ENCODE data around the gene MCF2. TPM values are rescaled to one million over a fixed set of nuclear protein-coding genes. Genes with fewer than 3 reads are reported as not detected.

Gene MCF2, protein sequence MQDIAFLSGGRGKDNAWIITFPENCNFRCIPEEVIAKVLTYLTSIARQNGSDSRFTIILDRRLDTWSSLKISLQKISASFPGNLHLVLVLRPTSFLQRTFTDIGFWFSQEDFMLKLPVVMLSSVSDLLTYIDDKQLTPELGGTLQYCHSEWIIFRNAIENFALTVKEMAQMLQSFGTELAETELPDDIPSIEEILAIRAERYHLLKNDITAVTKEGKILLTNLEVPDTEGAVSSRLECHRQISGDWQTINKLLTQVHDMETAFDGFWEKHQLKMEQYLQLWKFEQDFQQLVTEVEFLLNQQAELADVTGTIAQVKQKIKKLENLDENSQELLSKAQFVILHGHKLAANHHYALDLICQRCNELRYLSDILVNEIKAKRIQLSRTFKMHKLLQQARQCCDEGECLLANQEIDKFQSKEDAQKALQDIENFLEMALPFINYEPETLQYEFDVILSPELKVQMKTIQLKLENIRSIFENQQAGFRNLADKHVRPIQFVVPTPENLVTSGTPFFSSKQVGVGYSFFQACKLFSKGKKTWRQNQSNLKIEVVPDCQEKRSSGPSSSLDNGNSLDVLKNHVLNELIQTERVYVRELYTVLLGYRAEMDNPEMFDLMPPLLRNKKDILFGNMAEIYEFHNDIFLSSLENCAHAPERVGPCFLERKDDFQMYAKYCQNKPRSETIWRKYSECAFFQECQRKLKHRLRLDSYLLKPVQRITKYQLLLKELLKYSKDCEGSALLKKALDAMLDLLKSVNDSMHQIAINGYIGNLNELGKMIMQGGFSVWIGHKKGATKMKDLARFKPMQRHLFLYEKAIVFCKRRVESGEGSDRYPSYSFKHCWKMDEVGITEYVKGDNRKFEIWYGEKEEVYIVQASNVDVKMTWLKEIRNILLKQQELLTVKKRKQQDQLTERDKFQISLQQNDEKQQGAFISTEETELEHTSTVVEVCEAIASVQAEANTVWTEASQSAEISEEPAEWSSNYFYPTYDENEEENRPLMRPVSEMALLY
- polyA plus RNA-seq (2012; ENCODE audit: missing spikeins), result 0.38 TPM

DNA sequence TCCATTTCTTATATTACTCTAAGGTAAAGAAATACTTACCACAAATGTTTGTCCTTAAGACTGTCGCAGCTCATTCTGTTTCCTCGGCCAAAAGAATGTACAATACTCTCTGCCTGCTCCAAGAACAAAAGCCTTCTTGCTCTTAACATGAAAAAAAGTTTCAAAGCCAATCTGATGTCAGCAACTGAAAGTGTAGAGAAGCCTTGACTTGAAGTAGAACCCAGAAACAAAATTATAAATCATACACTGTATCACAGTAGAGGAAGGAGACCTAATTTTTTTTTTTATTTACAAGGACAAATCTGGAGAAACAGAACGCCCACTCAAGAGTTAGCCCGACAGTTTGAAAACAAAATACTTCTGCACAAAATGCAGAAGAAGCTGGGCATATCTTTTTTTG is at the start of gene MCF2:
MCF2 (minus strand) TSS at position 101 of the 400 bp plus-strand sequence. CDS start 56,423 bp downstream, outside the sequence.
- DNase-seq (ENCODE audit: insufficient read length) (no peak), FAIRE-seq (no peak)
- no peak for TF ChIP-seq POLR2A (IDR thresholded peaks at IDR 0.05; ENCODE audit: low read depth, low read length)
- TF ChIP-seq TAF1 (IDR thresholded peaks at IDR 0.05; ENCODE audit: borderline replicate concordance, low read depth, low read length), result no peak
- TF ChIP-seq POLR2AphosphoS5 (IDR thresholded peaks at IDR 0.05; ENCODE audit: low read depth, low read length), result no peak

DNA sequence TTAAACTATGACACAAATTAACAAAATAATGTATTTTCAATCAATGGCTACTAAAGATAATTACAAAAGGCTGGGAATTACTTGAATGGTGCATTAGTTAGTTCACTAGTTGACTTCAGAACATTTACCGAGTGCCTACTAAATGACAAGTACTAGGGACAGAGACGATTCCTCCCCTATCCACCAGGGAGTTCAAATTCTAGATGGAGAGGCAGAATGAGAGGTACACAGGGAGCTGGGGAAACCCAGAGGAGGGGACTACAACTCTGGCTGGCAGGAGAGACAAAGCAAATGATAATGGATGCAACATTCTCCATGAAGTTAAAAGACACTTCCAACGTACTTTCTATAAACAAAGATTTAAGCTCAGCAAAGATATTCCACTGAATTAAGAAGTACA is 43.1 kb upstream of the MCF2 start:
- FAIRE-seq, result no peak
- no peak for DNase-seq (ENCODE audit: insufficient read length)
- no peak for TF ChIP-seq TAF1 (IDR thresholded peaks at IDR 0.05; ENCODE audit: borderline replicate concordance, low read depth, low read length)
- TF ChIP-seq POLR2A (IDR thresholded peaks at IDR 0.05; ENCODE audit: low read depth, low read length), result no peak
- TF ChIP-seq POLR2AphosphoS5 (IDR thresholded peaks at IDR 0.05; ENCODE audit: low read depth, low read length), result no peak

DNA sequence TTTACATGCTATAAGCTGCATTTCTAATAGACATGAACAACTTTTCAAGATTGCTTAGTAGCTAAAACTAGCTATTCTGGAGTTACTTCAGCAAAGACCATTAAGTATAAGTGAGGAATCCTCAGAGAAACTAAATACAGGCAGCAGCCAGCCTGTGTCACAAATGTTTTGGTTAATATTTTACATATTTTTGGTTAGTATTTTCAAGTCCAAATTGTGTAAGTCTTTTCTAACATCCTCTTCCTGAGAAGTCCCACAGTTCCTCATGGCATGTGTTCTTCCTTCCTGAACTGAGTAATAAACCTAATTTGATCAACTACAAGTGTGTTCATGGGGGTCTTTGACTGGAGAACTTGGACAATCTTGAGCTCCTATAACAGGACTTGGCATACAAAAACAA is 42.4 kb upstream of the MCF2 start:
- no peak for DNase-seq (ENCODE audit: insufficient read length)
- TF ChIP-seq POLR2A (IDR thresholded peaks at IDR 0.05; ENCODE audit: low read depth, low read length) (no peak), TAF1 (IDR thresholded peaks at IDR 0.05; ENCODE audit: borderline replicate concordance, low read depth, low read length) (no peak), POLR2AphosphoS5 (IDR thresholded peaks at IDR 0.05; ENCODE audit: low read depth, low read length) (no peak)
- no peak for FAIRE-seq

DNA sequence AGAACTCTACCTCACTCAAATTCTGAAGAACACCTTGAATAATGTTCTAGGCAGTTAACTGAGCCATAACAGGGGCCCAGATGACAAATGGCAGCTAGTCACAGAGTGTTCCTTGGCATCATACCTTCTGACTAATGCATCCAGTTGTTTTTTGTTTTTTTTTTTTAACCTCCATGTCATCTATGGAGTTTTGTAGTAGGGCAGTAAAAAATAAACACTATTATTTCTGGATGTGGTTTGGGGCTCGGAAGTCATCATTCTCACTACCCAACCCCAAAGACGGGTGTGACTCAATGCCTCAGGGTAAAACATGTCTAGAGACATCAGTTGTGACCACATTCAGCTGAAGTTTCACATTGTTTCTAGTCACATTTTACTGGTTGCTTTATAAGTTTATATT is 31.2 kb upstream of the MCF2 start:
- FAIRE-seq (peak; percentile 30), DNase-seq (ENCODE audit: insufficient read length) (no peak)
- TF ChIP-seq TAF1 (IDR thresholded peaks at IDR 0.05; ENCODE audit: borderline replicate concordance, low read depth, low read length) (no peak), POLR2AphosphoS5 (IDR thresholded peaks at IDR 0.05; ENCODE audit: low read depth, low read length) (no peak), POLR2A (IDR thresholded peaks at IDR 0.05; ENCODE audit: low read depth, low read length) (no peak)

DNA sequence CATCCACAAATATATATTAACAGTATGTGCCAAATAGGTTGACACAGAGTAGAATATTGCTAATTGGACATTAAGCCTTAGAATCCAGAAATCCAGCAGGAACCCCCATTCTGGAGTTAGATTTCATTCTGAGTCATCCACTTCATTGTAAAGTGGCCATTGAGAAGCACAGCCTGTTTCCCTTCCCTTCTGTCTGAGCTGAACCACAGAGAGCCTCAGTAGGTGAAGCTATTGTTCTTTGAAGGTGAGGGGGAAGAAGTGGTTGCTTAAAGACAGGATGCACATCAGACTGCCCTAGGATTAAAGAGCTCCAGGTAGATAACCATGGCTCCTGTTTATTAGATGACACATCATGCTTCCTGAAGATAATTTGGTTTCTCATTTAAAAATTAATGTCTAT is 30.6 kb upstream of the MCF2 start:
- DNase-seq (ENCODE audit: insufficient read length) (no peak), FAIRE-seq (no peak)
- TF ChIP-seq TAF1 (IDR thresholded peaks at IDR 0.05; ENCODE audit: borderline replicate concordance, low read depth, low read length), result no peak
- no peak for TF ChIP-seq POLR2A (IDR thresholded peaks at IDR 0.05; ENCODE audit: low read depth, low read length)
- TF ChIP-seq POLR2AphosphoS5 (IDR thresholded peaks at IDR 0.05; ENCODE audit: low read depth, low read length), result no peak

DNA sequence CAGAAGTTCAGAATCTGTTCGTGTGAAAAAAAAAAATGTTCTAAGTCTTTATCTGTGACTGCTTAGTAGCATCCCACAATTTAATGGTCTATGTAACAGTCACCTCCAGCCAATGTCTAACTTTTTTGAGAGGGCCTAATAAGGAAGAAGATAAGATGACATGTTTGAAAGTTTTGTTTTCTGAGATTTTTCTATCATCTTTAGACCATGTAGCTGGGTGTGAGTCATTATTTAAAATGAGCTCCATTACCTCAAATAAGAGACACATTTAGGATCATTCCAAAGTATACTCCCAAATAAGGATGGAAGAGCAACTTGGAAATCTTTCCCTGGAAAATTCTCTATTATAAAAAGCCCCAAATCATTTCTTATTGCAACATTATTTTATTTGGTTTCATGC is 28.2 kb upstream of the MCF2 start:
- DNase-seq (ENCODE audit: insufficient read length) (no peak), FAIRE-seq (no peak)
- TF ChIP-seq POLR2AphosphoS5 (IDR thresholded peaks at IDR 0.05; ENCODE audit: low read depth, low read length), result no peak

DNA sequence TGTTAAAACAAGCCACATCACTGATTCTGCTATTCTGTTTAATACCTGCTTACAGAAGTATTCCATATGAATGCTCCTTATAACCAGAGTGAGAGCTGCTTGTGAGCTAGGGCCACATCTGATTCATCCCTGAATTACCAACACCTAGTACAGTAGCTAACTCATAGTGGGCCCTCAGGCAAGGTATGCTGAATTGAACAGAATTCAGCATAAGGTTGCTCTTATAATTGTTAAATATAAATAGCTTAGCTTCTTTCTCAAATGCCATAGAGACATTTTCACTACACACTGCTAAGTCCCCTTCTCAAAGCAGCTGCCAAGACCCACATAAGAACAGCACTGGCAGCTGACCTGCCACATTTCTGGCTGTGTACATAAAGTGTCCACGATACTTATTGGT is 27.0 kb upstream of the MCF2 start:
- no peak for FAIRE-seq
- TF ChIP-seq TAF1 (IDR thresholded peaks at IDR 0.05; ENCODE audit: borderline replicate concordance, low read depth, low read length) (no peak), POLR2A (IDR thresholded peaks at IDR 0.05; ENCODE audit: low read depth, low read length) (no peak), POLR2AphosphoS5 (IDR thresholded peaks at IDR 0.05; ENCODE audit: low read depth, low read length) (no peak)
- DNase-seq (ENCODE audit: insufficient read length), result no peak

DNA sequence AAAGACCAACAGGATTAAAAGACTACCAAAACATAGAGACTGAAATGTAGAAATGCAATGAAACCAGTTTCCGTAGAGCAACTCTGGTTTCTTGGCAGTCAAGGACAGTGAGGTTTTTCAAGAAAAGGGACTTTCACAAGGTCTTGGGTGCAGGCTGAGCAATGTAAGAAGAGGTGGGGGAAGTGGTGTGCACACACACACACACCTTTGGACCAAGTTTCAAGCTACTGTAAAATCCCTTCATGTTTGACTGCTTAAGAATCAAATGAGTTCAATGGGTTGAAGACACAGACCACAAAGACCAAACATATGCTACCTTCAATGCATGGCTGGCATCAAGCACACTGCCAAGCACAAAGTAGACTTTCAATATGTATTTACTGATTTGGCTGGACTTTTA is 17.8 kb upstream of the MCF2 start:
- peak; percentile 67 for FAIRE-seq
- DNase-seq (ENCODE audit: insufficient read length), result no peak
- no peak for TF ChIP-seq POLR2A (IDR thresholded peaks at IDR 0.05; ENCODE audit: low read depth, low read length)
- TF ChIP-seq TAF1 (IDR thresholded peaks at IDR 0.05; ENCODE audit: borderline replicate concordance, low read depth, low read length), result no peak
- TF ChIP-seq POLR2AphosphoS5 (IDR thresholded peaks at IDR 0.05; ENCODE audit: low read depth, low read length), result no peak

DNA sequence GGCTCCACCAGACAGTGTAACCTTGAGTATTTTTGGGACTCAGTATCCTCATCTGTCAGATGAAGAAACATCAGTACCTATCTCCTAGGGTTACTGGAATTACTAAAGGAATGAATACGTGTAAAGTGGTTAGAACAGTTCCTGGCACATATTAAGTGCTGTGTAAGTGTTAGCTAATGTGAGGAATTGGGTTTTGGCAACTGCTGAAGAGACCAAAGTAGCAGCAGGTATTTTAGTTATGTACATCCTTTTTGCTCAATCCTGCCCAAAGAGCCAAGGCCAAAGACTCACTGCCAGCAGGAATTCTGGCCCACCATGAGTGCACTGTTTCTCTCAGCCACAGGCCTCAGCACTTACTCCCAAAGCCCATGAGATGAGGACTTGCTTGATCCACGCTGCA is 16.7 kb upstream of the MCF2 start:
- FAIRE-seq (no peak), DNase-seq (ENCODE audit: insufficient read length) (no peak)
- no peak for TF ChIP-seq POLR2A (IDR thresholded peaks at IDR 0.05; ENCODE audit: low read depth, low read length)
- no peak for TF ChIP-seq POLR2AphosphoS5 (IDR thresholded peaks at IDR 0.05; ENCODE audit: low read depth, low read length)
- no peak for TF ChIP-seq TAF1 (IDR thresholded peaks at IDR 0.05; ENCODE audit: borderline replicate concordance, low read depth, low read length)

DNA sequence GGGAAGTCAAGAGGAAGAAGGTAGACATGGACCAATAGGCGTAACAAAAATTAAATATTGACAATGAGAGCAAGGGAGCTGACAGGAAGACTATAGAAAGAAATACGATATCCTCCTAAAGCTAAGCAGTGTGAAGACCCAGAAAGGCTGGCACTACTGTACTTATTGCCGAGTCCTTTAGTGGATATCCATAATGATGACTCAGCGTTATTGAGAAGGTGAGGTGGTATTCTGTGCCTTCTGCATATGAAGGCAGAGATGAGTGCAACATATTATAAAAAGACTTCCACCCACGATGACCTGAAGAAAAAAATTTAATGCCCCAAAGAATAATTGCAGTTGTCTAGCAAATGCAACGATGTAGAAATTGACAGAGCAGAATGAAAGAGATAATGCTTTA is 13.0 kb upstream of the MCF2 start:
- FAIRE-seq (no peak), DNase-seq (ENCODE audit: insufficient read length) (no peak)
- TF ChIP-seq TAF1 (IDR thresholded peaks at IDR 0.05; ENCODE audit: borderline replicate concordance, low read depth, low read length) (no peak), POLR2A (IDR thresholded peaks at IDR 0.05; ENCODE audit: low read depth, low read length) (no peak), POLR2AphosphoS5 (IDR thresholded peaks at IDR 0.05; ENCODE audit: low read depth, low read length) (no peak)

DNA sequence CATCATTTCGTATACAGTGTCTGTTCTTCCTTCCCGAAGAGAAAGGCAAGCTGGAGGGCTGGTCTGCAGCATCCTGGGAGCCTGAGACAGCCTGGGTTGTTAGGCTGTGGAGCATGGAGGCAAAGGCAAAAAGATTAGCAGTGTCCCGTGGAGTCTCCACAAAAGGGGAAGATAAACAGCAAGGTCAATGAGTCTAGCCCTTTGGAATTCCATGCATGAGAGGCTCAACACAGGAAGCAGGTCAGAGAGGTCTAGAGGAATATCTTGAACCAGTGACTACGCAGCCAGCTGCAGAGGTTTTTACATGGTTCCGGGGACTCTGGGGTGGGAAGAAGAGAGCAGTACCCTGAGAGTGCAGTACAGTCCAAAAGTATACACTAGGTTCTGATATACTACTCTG is 12.2 kb upstream of the MCF2 start:
- FAIRE-seq (no peak), DNase-seq (ENCODE audit: insufficient read length) (no peak)
- TF ChIP-seq TAF1 (IDR thresholded peaks at IDR 0.05; ENCODE audit: borderline replicate concordance, low read depth, low read length) (no peak), POLR2A (IDR thresholded peaks at IDR 0.05; ENCODE audit: low read depth, low read length) (no peak), POLR2AphosphoS5 (IDR thresholded peaks at IDR 0.05; ENCODE audit: low read depth, low read length) (no peak)
